Left kidney (tissue), 2 donors: Measurements from ENCODE around the gene CAMK1. TPM values are rescaled to one million over a fixed set of nuclear protein-coding genes. Genes with fewer than 3 reads are reported as not detected.

Experiments used
- DNase-seq: peaks from one replicate; pipeline ENCODE4 v3.0.0-alpha.2; 2013
- polyA plus RNA-seq: library from polyadenylated mRNA; unstranded; fragments of 120-200 nt; gene quantifications from one replicate; pipeline ENCODE4 v1.2.1, GENCODE V29; 2013; ENCODE audit not compliant: insufficient read length

CAMK1 gene
- polyA plus RNA-seq, 1 donor: 14.6 TPM

DNA sequence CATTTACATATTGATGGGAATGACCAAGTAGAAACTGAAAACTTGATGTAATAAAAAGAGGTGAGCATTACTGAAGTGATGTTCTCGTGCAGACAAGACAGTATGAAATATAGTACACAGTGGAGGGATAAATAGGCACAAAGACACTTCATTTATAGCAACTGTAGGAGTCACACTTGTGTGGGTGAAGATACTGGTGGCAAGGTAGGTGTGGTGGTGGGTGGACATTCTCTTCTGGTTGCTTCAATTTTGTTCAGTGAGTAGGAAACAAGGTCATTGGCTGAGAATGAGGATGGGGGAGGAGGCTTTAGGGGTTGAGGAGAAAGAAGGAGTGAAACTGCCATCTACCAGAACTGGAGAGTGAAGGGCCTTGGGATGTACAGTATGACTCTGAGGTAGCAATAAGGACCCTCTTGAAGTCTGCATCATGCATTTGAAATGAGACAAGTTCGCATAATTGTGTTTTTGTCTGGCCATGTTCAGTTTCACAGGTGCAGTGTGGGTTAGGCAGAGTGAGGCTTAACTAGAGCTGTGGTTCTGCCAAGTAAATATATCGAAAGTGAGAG is 59.5 kb downstream of the CAMK1 start:
- DNase-seq: no peak

Other genes starting within 250 kb of the CAMK1 start
- gene LHFPL4, start 216.1 kb downstream of the CAMK1 start, polyA plus RNA-seq: 0.05 TPM
- gene MTMR14, start 120.4 kb downstream of the CAMK1 start, polyA plus RNA-seq: 37.7 TPM
- not detected for gene CPNE9, start 66.1 kb downstream of the CAMK1 start, polyA plus RNA-seq
- 17.9 TPM for gene BRPF1, start 38.2 kb downstream of the CAMK1 start, polyA plus RNA-seq
- gene OGG1, start 20.0 kb downstream of the CAMK1 start, polyA plus RNA-seq: 72.2 TPM
- 64.1 TPM for gene TADA3, start 22.5 kb upstream of the CAMK1 start, polyA plus RNA-seq
- 125 TPM for gene ARPC4, start 23.1 kb upstream of the CAMK1 start, polyA plus RNA-seq
- 73.4 TPM for gene TTLL3, start 40.3 kb upstream of the CAMK1 start, polyA plus RNA-seq
- gene RPUSD3, start 74.1 kb upstream of the CAMK1 start, polyA plus RNA-seq: 36.1 TPM
- not detected for gene CIDEC, start 110.3 kb upstream of the CAMK1 start, polyA plus RNA-seq
- gene JAGN1, start 120.7 kb upstream of the CAMK1 start, polyA plus RNA-seq: 44.4 TPM
- gene IL17RE, start 132.9 kb upstream of the CAMK1 start, polyA plus RNA-seq: 18.6 TPM
- 38.3 TPM for gene IL17RC, start 147.2 kb upstream of the CAMK1 start, polyA plus RNA-seq
- gene CRELD1, start 163.9 kb upstream of the CAMK1 start, polyA plus RNA-seq: 46.3 TPM
- gene PRRT3, start 182.5 kb upstream of the CAMK1 start, polyA plus RNA-seq: 4.4 TPM
- 82.8 TPM for gene EMC3, start 216.9 kb upstream of the CAMK1 start, polyA plus RNA-seq